ENCODE measurements around the gene DNAH17.

The DNAH17 gene

DNA sequence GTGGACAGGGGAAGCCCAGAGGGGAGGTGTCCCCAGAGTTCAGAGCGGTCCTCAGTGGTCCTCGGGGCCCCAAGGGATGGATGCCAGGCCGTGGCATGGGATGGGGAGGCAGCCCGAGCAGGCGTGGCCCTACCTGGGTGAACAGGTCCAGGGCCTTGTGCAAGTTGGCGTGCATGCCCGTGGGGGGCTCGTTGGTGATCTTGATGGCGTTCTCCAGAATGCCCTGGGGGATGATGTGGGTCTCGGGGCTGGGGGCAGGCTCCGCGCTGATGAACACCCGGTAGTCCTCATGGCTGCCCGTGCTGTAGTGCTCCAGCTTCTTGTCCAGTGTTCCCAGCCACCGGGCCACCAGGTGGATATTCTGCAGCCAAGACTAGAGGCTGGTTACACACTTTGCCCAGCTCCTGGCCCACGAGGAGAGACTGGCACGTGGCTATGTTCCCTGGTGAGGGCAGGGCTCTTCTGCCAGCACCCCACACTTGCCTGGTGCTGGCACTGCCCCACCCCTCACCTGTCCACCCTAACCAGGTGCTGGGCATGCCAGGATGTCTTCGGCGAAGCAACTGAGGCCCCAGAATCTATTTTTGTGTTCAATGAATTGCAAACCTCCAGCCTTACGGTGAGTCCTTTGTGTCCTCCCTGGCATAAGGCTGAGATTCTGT, 139.6 kb downstream of the DNAH17 start:
- Histone ChIP-seq H3K36me3 (ENCODE audit: insufficient read depth, low read length) (no peaks in the 10 kb centered on the region), H3K9ac (ENCODE audit: low read depth, low read length) (no peak overlapping the region), H3K9me3 (ENCODE audit: control insufficient read depth, insufficient read depth, low read length) (no peaks in the 10 kb centered on the region), H3K4me1 (ENCODE audit: insufficient read depth, low read length) (peaks cover 3% of the 10 kb centered on the region; the same call in 1 of the 2 replicates)

DNA sequence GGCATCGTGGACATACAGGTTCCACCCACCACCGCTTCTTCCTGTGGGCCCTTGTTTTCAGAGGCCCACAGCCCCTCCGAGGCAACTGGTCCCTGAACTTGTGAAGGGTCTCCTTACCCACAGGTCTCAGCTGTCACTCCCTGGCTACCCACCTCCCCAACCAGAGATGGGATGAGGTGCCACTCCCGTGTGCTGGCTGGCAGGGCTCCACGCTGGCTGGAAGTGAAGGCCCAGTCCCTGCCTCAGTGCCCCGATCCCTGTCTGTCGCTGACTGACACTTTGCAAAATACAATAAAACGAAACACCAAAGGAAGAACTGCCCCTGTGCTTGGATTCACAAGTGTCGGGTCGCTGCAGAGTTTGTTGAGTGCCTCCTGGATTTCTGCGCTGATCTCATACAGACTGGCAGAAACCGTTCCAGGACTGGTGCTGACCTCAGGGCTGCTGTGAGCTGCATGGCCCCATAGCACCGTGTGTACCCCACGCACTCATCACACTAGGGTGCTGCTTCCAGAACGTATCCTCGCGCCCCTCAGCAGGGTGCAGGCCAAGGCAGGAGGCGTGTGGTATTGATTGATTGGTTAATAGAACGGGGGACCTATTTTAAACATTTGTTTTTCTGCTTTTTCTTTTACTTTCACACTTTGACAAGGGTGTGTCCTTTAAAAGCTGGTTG, 141.7 kb downstream of the DNAH17 start:
- peaks cover 10% of the 10 kb centered on the region; the same call in 1 of the 2 replicates for H3K4me1 ChIP-seq (ENCODE audit: insufficient read depth, low read length)
- no peaks in the 10 kb centered on the region for H3K9me3 ChIP-seq (ENCODE audit: control insufficient read depth, insufficient read depth, low read length)
- H3K36me3 ChIP-seq (ENCODE audit: insufficient read depth, low read length) = no peaks in the 10 kb centered on the region
- H3K9ac ChIP-seq (ENCODE audit: low read depth, low read length) = no peak overlapping the region

DNA sequence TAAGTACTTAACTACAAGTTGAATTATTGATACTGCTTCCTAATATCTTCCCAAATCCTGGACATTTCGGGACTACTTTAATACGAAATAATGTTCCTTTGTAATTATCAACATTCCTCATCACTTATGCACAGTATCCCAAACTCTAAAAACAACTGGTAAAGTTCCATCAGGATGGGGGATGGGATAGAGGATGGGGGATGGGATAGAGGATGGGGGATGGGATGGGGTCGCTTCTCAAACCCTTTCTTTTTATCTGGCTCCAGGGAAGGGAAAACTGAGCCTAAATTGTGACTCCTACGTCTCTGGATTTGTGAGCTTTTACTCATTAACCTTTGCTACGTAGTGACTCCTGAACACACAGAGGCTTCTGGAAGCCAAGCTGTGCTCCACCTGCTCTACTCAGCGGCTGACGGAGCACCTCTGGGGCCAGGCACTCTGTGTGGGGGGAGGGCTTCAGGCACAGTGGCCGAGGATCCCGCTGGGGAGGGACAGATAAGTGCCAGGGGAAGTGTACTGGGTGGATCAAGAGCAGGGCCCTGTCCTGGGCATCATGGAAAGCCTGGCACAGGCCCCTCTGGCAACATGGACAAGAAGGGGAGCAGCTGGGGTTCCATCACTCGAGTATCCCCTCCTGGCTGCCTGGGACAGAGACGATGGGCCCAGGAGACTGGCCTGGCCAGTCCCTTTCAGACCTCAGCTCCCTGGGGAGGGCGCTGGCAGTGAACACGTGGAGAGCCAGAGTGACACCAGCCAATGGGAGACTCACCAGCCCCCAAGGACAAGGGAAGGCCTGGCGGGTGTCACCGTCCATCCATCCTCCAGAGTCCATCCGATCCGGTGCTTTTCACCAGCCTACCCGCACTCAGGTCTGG, 142.5 kb downstream of the DNAH17 start:
- no peaks in the 10 kb centered on the region for H3K9me3 ChIP-seq (ENCODE audit: control insufficient read depth, insufficient read depth, low read length)
- no peak overlapping the region for H3K9ac ChIP-seq (ENCODE audit: low read depth, low read length)
- no peaks in the 10 kb centered on the region for H3K36me3 ChIP-seq (ENCODE audit: insufficient read depth, low read length)
- H3K4me1 ChIP-seq (ENCODE audit: insufficient read depth, low read length) = peaks cover 10% of the 10 kb centered on the region; the same call in 1 of the 2 replicates

DNA sequence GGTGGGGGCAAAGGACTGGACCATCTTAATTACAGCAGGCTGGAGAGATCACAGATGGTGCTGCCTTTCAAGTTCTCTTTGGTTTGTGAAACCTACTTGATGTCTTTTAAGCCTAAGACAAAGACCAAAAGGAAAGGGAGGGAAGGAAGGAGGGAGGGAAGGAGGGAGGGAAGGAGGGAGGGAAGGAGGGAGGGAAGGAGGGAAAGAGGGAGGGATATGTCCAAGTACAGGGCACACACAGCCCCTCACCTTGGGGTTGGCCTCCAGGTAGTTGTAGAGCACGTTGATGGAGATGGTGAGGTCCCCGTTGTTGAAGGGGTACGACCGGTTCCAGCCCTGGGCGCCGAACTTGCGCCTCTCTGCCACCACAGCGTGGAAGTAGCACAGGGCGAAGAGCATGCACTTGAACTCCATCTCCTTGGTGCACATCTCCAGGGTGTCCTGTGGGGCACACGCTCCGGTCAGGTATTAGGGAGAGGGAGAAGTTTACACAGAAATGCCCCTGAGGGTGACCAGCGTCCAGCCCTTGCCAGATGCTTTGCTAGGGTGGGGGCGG, 143.3 kb downstream of the DNAH17 start:
- Histone ChIP-seq H3K4me1 (ENCODE audit: insufficient read depth, low read length) (peaks cover 10% of the 10 kb centered on the region; the same call in 1 of the 2 replicates), H3K9ac (ENCODE audit: low read depth, low read length) (no peak overlapping the region), H3K9me3 (ENCODE audit: control insufficient read depth, insufficient read depth, low read length) (no peaks in the 10 kb centered on the region), H3K36me3 (ENCODE audit: insufficient read depth, low read length) (no peaks in the 10 kb centered on the region)

DNA sequence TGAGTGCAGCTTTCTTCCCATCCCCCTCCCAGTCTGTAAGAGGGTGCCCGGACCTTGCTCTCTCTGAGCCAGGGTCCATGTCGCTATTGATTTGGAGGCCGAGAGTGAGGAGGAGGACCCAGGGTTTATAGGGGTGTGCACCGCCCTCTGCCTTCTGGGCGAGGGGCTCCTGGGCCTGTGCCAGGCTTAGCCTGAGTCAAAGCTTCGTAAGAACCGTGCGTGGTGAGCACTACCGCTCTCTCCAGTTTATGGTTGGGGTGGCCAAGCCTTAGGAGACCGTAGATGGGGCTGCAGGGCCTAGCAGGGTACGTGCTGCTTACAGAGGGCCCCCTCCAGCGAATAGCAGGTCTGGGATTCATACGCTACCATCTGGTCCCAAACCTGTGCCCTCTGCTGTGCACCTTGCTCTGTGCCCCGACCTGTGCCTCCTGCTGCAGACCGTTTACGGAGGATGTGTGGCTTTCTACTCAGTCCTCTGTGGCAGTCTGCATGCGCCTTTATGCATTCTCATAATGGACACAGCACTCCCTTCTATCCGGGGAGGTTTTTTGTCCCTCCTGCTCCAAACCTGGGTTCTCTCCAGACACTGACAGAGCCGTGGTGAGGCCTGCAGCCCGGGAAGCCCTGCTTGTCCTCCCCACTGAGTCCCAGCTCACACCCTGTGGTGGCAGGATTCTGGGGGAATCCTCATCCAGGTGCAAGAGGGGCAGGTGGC, 144.0 kb downstream of the DNAH17 start:
- Histone ChIP-seq H3K9me3 (ENCODE audit: control insufficient read depth, insufficient read depth, low read length) (no peaks in the 10 kb centered on the region), H3K9ac (ENCODE audit: low read depth, low read length) (no peak overlapping the region), H3K4me1 (ENCODE audit: insufficient read depth, low read length) (peaks cover 13% of the 10 kb centered on the region), H3K36me3 (ENCODE audit: insufficient read depth, low read length) (no peaks in the 10 kb centered on the region)

DNA sequence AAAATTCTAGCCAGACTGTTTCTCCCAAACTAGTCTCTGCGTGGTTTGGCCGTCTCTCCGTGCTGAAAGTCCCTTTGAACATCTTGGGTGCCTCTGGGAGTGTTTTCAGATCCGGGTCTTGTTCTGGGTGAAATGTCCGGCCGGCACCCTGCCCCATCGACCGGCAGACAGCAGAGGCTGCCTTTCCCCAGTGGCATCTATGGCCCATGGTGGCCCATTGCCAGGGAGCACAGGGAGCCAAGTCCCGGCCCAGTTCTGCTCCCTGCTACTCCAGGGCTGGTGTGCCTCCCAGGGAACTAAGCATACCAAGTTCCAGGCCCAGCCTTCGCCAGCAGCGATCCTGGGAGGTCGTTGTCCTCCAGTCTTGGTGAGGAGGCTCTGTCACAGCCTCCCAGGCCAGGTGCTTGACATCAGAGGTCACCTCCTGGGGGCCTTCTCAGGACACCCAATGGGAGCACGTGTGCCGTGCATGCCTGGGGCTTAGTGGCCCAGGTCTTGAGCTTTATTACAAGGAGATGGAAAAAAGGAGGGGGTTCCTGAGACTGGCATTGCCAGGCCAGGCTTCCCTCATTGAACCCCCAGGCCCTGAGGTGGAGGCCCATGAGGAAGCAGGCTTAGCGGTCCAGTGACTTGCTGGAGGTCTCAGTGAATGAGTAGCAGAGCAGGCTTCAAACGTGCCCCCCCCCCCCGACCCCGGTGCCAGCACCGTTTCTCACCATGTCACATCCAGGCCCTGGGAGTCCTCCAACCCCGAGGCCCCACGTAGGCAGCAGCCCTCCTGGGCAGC, 144.8 kb downstream of the DNAH17 start:
- Histone ChIP-seq H3K9me3 (ENCODE audit: control insufficient read depth, insufficient read depth, low read length) (no peaks in the 10 kb centered on the region), H3K36me3 (ENCODE audit: insufficient read depth, low read length) (no peaks in the 10 kb centered on the region), H3K9ac (ENCODE audit: low read depth, low read length) (no peak overlapping the region), H3K4me1 (ENCODE audit: insufficient read depth, low read length) (peaks cover 13% of the 10 kb centered on the region)

DNA sequence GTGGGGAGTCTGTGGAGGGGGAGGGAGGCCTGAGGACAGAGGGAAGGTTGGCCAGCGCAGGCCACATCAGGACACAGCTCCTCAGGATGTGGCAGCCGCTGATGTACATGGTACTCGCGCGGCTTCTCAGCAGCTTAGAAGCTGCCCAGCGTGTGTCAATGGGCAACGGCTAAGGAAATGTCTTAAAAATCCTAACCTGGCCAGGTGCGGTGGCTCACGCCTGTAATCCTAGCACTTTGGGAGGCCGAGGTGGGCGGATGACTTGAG, 145.6 kb downstream of the DNAH17 start:
- Histone ChIP-seq H3K4me1 (ENCODE audit: insufficient read depth, low read length) (peaks cover 13% of the 10 kb centered on the region), H3K36me3 (ENCODE audit: insufficient read depth, low read length) (no peaks in the 10 kb centered on the region; the same call in none of the 2 replicates), H3K9ac (ENCODE audit: low read depth, low read length) (no peak overlapping the region), H3K9me3 (ENCODE audit: control insufficient read depth, insufficient read depth, low read length) (no peaks in the 10 kb centered on the region)

DNA sequence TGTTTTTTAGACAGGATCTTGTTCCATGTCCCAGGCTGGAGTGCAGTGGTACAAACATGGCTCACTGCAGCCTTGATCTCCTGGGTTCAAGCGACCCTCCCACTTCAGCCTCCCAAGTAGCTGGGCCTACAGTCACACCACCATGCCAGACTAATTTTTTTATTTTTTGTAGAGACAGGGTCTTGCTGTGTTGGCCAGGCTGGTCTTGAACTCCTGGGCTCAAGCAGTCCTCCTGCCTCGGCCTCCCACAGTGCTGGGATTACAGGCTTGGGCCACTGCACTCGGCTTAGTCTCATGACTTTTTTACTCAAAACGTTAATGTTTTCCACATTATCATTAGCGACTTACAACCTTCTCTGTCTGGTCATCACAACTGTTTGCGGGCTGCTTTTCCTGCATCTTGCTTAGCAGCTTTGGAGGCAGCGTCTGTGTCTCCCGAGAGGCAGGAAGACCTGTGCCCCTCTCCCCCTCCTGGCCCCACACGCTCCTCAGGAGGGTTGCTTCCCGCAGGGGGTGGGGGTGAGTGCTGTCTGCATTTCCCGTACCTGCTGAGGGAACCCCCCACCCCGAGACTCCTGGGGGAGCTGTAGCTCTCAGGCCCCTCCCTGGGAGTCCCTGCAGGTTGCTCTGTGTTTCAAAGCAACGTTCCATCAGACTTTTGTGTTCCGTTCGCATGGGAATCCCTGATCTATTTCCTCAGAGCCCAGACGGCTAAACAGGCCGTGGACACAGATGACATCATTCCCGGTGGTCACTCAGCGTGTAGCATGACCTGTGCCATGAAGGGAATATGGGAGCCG, 146.1 kb downstream of the DNAH17 start:
- Histone ChIP-seq H3K36me3 (ENCODE audit: insufficient read depth, low read length) (no peaks in the 10 kb centered on the region; the same call in none of the 2 replicates), H3K9me3 (ENCODE audit: control insufficient read depth, insufficient read depth, low read length) (no peaks in the 10 kb centered on the region), H3K9ac (ENCODE audit: low read depth, low read length) (no peak overlapping the region), H3K4me1 (ENCODE audit: insufficient read depth, low read length) (peaks cover 13% of the 10 kb centered on the region)

DNA sequence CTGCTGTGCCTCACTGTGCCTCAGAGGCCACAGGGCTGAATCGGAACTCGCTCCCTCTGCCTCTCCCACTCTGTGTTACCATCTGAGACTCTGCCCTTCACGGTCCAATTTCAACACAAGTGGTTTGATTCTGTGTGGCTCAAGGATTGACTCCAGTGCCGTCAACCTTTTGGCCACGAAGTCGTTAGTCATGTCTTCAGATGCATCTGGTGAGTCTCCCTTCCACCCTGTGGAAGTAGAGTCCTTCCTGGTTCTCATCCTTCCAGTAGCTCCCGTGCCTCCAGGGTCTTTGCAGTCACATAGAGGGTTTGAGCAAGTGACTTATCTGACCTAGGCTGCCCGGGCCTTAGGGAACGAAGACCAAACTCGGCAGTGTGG, 147.6 kb downstream of the DNAH17 start:
- Histone ChIP-seq H3K9me3 (ENCODE audit: control insufficient read depth, insufficient read depth, low read length) (no peaks in the 10 kb centered on the region), H3K36me3 (ENCODE audit: insufficient read depth, low read length) (peaks cover 8% of the 10 kb centered on the region), H3K4me1 (ENCODE audit: insufficient read depth, low read length) (peaks cover 10% of the 10 kb centered on the region), H3K9ac (ENCODE audit: low read depth, low read length) (no peak overlapping the region)

DNA sequence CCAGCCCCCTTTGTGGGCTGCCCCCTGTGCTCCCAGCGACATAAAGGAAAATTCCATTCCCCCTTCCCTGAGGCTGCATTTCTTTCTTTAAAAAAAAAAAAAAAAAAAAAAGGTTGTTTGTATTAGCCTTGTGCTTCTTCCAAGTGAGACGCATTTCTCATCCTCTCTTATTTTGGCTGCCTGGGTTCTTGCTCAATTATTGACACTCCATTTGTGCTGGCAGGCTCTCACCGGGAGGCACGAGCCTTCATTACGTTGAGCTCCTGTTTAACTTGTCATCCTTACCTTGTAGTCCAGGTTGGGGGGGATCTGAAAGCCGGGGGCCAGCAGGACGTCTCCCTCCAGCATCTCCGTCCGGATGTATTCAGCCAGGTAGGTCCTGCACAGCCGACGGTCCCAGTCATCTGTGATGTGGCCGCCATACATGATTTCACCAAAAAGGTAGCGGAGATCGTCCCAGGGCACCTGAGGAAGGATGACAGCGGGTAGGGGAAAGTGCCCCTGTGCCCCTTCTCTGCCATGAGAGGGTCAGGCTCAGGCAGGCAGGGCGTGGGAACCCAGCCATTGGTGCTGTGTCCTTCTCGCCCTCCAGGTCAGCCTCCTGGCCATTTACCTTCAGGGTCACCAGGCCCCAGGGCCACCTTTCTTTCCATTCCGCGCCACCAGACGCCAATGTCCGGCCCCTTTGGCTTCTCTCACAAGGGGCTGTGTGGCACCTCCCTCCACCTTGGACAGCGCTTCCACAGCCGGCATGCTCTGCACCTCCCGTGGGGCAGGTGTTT, 148.2 kb downstream of the DNAH17 start:
- no peaks in the 10 kb centered on the region for H3K9me3 ChIP-seq (ENCODE audit: control insufficient read depth, insufficient read depth, low read length)
- H3K9ac ChIP-seq (ENCODE audit: low read depth, low read length) = no peak overlapping the region
- peaks cover 14% of the 10 kb centered on the region for H3K36me3 ChIP-seq (ENCODE audit: insufficient read depth, low read length)
- peaks cover 9% of the 10 kb centered on the region for H3K4me1 ChIP-seq (ENCODE audit: insufficient read depth, low read length)

DNA sequence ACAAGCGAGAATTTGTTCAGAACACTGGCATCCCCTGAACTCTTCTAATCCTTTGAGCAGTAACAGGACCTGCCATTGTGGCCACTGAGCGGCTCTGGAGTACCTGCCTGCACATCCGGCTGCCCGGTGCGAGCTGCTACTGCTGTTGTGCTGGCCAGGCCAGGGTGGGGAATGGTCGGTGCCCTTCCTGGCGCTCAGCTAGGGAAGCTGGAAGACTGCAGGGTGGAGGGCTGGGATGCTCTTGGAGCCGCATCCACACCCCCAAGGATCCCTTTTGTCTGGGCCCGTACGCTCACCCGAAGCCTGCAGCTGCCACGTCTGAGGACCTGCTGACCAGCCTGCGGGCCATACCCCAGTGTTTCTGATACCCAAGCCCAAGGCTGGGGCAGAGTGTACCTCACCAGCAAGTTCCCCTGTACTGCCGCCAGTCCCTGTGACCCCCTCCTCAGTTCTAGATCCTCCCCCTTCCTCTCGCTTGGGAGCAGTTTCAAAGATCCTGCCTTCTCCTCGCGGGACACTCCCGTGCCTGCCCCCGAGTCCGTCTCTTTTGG, 149.1 kb downstream of the DNAH17 start:
- Histone ChIP-seq H3K4me1 (ENCODE audit: insufficient read depth, low read length) (peaks cover 9% of the 10 kb centered on the region), H3K36me3 (ENCODE audit: insufficient read depth, low read length) (peaks cover 20% of the 10 kb centered on the region), H3K9me3 (ENCODE audit: control insufficient read depth, insufficient read depth, low read length) (no peaks in the 10 kb centered on the region), H3K9ac (ENCODE audit: low read depth, low read length) (no peak overlapping the region)

DNA sequence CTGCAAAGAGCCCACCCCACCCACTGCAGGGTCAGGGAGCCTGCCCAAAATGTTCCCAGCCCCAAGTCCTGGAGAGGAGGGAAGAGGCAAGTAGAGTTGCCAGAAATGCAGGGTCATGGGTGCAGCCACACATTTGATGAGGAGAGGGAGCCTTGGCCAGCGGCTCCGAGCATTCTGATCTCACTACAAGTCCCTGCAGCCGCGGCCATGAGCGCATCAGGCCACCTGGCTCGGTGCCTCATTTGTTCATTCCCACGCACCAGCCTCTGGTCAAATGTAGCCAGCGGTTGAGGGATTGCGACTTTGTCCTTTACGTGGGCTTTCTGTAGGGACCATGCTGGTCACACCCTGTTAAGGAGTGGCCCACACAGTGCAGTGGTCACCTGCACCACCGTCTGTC, 150.1 kb downstream of the DNAH17 start:
- Histone ChIP-seq H3K36me3 (ENCODE audit: insufficient read depth, low read length) (peaks cover 25% of the 10 kb centered on the region), H3K9me3 (ENCODE audit: control insufficient read depth, insufficient read depth, low read length) (no peaks in the 10 kb centered on the region), H3K4me1 (ENCODE audit: insufficient read depth, low read length) (peaks cover 13% of the 10 kb centered on the region), H3K9ac (ENCODE audit: low read depth, low read length) (no peak overlapping the region)

Measured in ES-I3 (cell line).